K562 (cell line): ENCODE measurements around the gene CDCA4. TPM values are rescaled to one million over a fixed set of nuclear protein-coding genes. Genes with fewer than 3 reads are reported as not detected.

Experiments
- ATAC-seq: fragments of 200-7000 bp; cut with Tn5 transposase; 3 replicates; pipeline ENCODE4 v1.9.1; 2020; ENCODE audit warnings: moderate library complexity
- BruUV-seq: library from RNA; stranded (reverse); fragments of 400-500 nt; replicated peaks from 2 replicates; lab custom pipeline; 2021; lab: Mats Ljungman, UMichigan
- CTCF ChIA-PET: fragments of 300-600 bp; formaldehyde crosslinking; extraction: SDS; loops from one replicate; lab custom pipeline; 2021; ENCODE audit warnings: low intra/inter-chr PET ratio; lab: Yijun Ruan, JAX
- POLR2A ChIA-PET: fragments of 300-600, 350-650 bp; sonication (Branson Sonifier 250); formaldehyde crosslinking; extraction: SDS; loops from one replicate; lab custom pipeline; 2021; ENCODE audit warnings: antibody characterized with exemption, inconsistent platforms; lab: Yijun Ruan, JAX
- DNase-seq, 4 experiments: peaks; one replicate each; pipeline versions ENCODE4 v3.0.0 to v3.0.0-alpha.2; 2011 to 2018; ENCODE audit warnings: low spot score in 3 of 4, mixed read lengths in 3 of 4; ENCODE audit errors: extremely low read depth in 1 of 4
- FAIRE-seq: peaks from 2 replicates; lab custom pipeline; 2011; peaks lifted over from hg19 to GRCh38; lab: Jason Lieb, UNC
- H2AFZ ChIP-seq: 2 replicates; pipeline ENCODE4 v1.6.0; 2011; ENCODE audit warnings: low read depth, low read length, control low read depth, inconsistent platforms
- H3K27ac ChIP-seq: fragments of 200-600 bp; 3 replicates; pipeline ENCODE4 v1.8.0; 2011; ENCODE audit warnings: low read depth, mild to moderate bottlenecking, control low read depth, inconsistent platforms, low read length, moderate library complexity, mixed read lengths; ENCODE audit errors: extremely low read depth
- H3K27me3 ChIP-seq, 2 experiments: fragments of 300-600 bp in 1 of 2; 2 replicates in 1 of 2; 3 replicates in 1 of 2; pipeline versions ENCODE4 v1.6.0 to v1.8.0; 2011; ENCODE audit warnings: inconsistent platforms in 2 of 2, low read length in 2 of 2, mild to moderate bottlenecking in 1 of 2, mixed read lengths in 1 of 2, moderate library complexity in 1 of 2; ENCODE audit not compliant: control insufficient read depth in 2 of 2, insufficient read depth in 2 of 2
- H3K36me3 ChIP-seq: fragments of 300-600 bp; 3 replicates; pipeline ENCODE4 v1.8.0; 2011; ENCODE audit warnings: mild to moderate bottlenecking, low read length, inconsistent platforms; ENCODE audit not compliant: control insufficient read depth, insufficient read depth
- H3K4me1 ChIP-seq, 2 experiments: fragments of 200-600 bp in 1 of 2; replicated peaks in 1 of 2; 2 replicates in 1 of 2; 3 replicates in 1 of 2; pipeline versions ENCODE4 v1.5.1 to v1.8.0; 2011; ENCODE audit warnings: inconsistent platforms in 2 of 2, low read length in 2 of 2, mild to moderate bottlenecking in 1 of 2, mixed read lengths in 1 of 2, moderate library complexity in 1 of 2; ENCODE audit not compliant: control insufficient read depth in 2 of 2, insufficient read depth in 2 of 2
- H3K4me2 ChIP-seq: 2 replicates; pipeline ENCODE4 v1.6.1; 2011; ENCODE audit warnings: low read length, control low read depth, inconsistent platforms, mixed read lengths; ENCODE audit not compliant: insufficient read depth
- H3K4me3 ChIP-seq: fragments of 200-600 bp; sonication (generic), shearing (Covaris generic); 2 replicates; pipeline ENCODE4 v1.5.1; 2016; ENCODE audit warnings: control low read depth, inconsistent platforms
- H3K79me2 ChIP-seq: fragments of 200-600 bp; 3 replicates; pipeline ENCODE4 v1.8.0; 2011; ENCODE audit warnings: low read length, inconsistent platforms; ENCODE audit not compliant: control insufficient read depth, insufficient read depth
- H3K9ac ChIP-seq, 2 experiments: 2 replicates each; pipeline versions ENCODE4 v1.6.0 to v1.6.1; 2011; ENCODE audit warnings: low read depth in 2 of 2, low read length in 2 of 2, control low read depth in 1 of 2, inconsistent platforms in 1 of 2, mild to moderate bottlenecking in 1 of 2, mixed read lengths in 1 of 2; ENCODE audit not compliant: insufficient read depth in 1 of 2
- H3K9me1 ChIP-seq: one replicate; pipeline ENCODE4 v1.6.0; 2011; ENCODE audit warnings: inconsistent platforms, mild to moderate bottlenecking, low read length, moderate library complexity; ENCODE audit not compliant: control insufficient read depth, insufficient read depth
- H3K9me3 ChIP-seq: replicated peaks from 2 replicates; pipeline ENCODE4 v1.5.1; 2011; ENCODE audit warnings: low read depth, low read length, inconsistent platforms; ENCODE audit not compliant: control insufficient read depth, insufficient read depth
- H4K20me1 ChIP-seq: replicated peaks from 2 replicates; pipeline ENCODE4 v1.6.1; 2011; ENCODE audit warnings: low read length, inconsistent platforms, mixed read lengths; ENCODE audit not compliant: control insufficient read depth, insufficient read depth
- CBX5 ChIP-seq: IDR thresholded peaks from 2 replicates; pipeline ENCODE4 v1.6.1; 2014; ENCODE audit warnings: low read depth, borderline replicate concordance
- CEBPG ChIP-seq, 3 experiments: fragments of 200-800 bp in 1 of 3; sonication (Bioruptor generic) in 1 of 3; sonication (generic) in 1 of 3; formaldehyde crosslinking in 1 of 3; IDR thresholded peaks in 2 of 3; conservative IDR thresholded peaks in 1 of 3; 2 replicates each; pipeline versions ENCODE4 v1.6.1 to v1.8.0; 2016 to 2022; ENCODE audit warnings: missing compliant biosample characterization in 2 of 3, missing genetic modification characterization in 2 of 3, mild to moderate bottlenecking in 1 of 3, missing genetic modification reagents in 1 of 3
- GATA2 ChIP-seq: sonication (generic); formaldehyde crosslinking; IDR thresholded peaks from 2 replicates; pipeline ENCODE4 v1.4.0; 2020; ENCODE audit warnings: mild to moderate bottlenecking, missing genetic modification reagents
- HDGF ChIP-seq: fragments of 450-650 bp; IDR thresholded peaks from 2 replicates; pipeline ENCODE4 v1.6.1; 2016
- NCOA1 ChIP-seq: fragments of 450-650 bp; IDR thresholded peaks from 2 replicates; pipeline ENCODE4 v1.6.1; 2016; ENCODE audit warnings: low read depth
- PHF21A ChIP-seq: fragments of 450-650 bp; IDR thresholded peaks from 2 replicates; pipeline ENCODE4 v1.6.1; 2017; ENCODE audit warnings: low read depth, borderline replicate concordance
- ZNF146 ChIP-seq: IDR thresholded peaks from one replicate; pipeline ENCODE4 v1.6.1; 2018; ENCODE audit warnings: missing compliant biosample characterization; ENCODE audit not compliant: unreplicated experiment
- ZNF668 ChIP-seq: fragments of 250-450 bp; sonication (Bioruptor Pico); IDR thresholded peaks from 2 replicates; pipeline ENCODE4 v1.8.0; 2022; ENCODE audit warnings: mild to moderate bottlenecking, inconsistent platforms
- WGBS: fragments of 100-300 bp; shearing (Covaris generic); methylation state at CpG from one replicate; pipeline ENCODE4 v1.1.6; 2016; ENCODE audit warnings: low coverage, mixed read lengths; ENCODE audit not compliant: insufficient coverage; ENCODE audit errors: missing lambda C conversion rate; 5-methylcytosine and 5-hydroxymethylcytosine counted together
- in situ Hi-C: fragments of 300-500 bp; cut with MboI; formaldehyde crosslinking; loops from 4 replicates; pipeline ENCODE4 v1.15.0; 2018; ENCODE audit warnings: inconsistent platforms, mixed read lengths
- intact Hi-C: fragments of 100-400 bp; cut with micrococcal nuclease; formaldehyde crosslinking; loops from 2 replicates; pipeline ENCODE4 v1.14.2; 2022
- polyA plus RNA-seq, 8 experiments: library from polyadenylated mRNA; depleted of rRNA in 4 of 8; stranded (reverse) in 5 of 8; unstranded in 3 of 8; fragments of >200 nt; fragmentation: Nextera tagmentation in 2 of 8; fragmentation: Illumina TruSeq in 1 of 8; extraction: Ambion mirVana in 2 of 8; extraction: Trizol in 1 of 8; gene quantifications; 2 replicates each; pipeline versions ENCODE4 v1.2.1 to v1.2.3, GENCODE V29; 2011 to 2014; ENCODE audit warnings: inconsistent platforms in 1 of 8, missing spikeins in 1 of 8
- total RNA-seq, 7 experiments: library from RNA; depleted of rRNA in 6 of 7; stranded (reverse); fragments of >200 nt in 6 of 7; fragmentation: Illumina TruSeq in 2 of 7; extraction: Trizol in 2 of 7; gene quantifications; 2 replicates each; pipeline versions ENCODE4 v1.2.1 to v1.2.3, GENCODE V29; 2011 to 2021; ENCODE audit warnings: low replicate concordance in 1 of 7
- TF ChIP-seq, protein P1 (sequence below): fragments of 450-650 bp; IDR thresholded peaks from 2 replicates; pipeline ENCODE4 v1.6.1; 2016; ENCODE audit warnings: antibody characterized with exemption
- TF ChIP-seq, protein P2 (sequence below): fragments of 200-800 bp; sonication (Bioruptor generic); IDR thresholded peaks from 2 replicates; pipeline ENCODE4 v1.6.1; 2017; ENCODE audit warnings: missing genetic modification characterization, missing compliant biosample characterization
- TF ChIP-seq, protein P3 (sequence below), 2 experiments: fragments of 450-650 bp; IDR thresholded peaks; 2 replicates each; pipeline ENCODE4 v1.6.1; 2016

The CDCA4 gene
- total and polyA plus RNA-seq, 9 of the 15 experiments (the other 6 are each of a cell fraction or from before 2014, with no cell fraction given), result 6.6 to 44.2 (median 23.0) TPM

DNA sequence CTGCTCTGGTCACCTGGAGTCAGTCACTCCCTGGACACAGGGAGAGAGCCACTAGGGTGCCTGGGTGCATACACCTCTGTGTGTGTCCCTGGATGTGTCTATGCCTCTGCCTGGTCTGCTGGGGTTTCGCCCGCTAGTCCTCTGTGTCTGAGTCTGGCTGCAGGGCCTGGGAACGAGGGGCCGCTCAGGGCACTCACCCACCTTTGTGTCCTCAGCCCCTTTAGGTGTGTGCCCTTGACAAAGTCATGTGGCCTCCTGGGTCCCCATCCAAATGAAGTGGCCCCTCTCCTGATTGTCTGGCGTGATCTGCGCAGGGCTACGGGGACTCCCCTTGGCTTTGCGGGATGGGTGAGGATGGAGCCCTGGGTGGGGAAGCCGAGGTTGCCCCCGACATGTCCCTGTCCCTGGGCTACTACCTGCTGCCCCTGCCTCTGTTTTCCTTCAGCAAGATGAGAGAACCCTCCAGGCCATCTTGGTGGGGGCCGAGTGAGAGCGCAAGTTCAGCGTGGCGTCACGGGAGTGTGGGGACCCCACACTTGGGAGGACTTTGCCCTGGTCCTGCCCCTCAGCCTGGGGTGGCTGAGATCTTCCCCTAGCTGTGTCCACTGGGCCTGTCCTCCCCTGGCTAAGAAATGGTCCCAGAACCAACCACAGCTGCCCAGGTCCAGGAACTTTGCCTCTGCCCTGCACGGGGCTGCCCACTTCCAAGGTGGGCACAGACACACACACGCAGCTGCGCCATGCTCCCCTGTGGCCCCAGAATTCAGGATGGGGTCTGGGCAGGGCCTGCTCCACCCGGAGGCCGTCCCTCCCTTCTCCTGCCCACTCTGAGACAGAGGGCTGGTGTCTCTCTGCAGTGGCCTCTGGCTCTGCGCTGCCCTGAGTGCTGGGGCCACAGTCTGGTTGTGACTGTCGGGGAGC lies 40.0 kb downstream of the CDCA4 start:
- ChIA-PET POLR2A (interaction anchor here (0.6 to 0.8 kb wide), 3 partner anchors 13 to 93 kb away, joined by 3 read pairs; no protein-coding TSS in a partner anchor), CTCF (no interaction called here)
- H3K4me3 ChIP-seq, result no peak overlapping the region
- intact Hi-C loops (no loop called here), in situ Hi-C loops (no loop called here)
- FAIRE-seq (no peak), ATAC-seq (no peak), DNase-seq (no peak)
- H3K27ac ChIP-seq, result no peak overlapping the region
- peaks cover 7 to 68% of the 10 kb centered on the region in 2 experiments; a peak in 4 of 5 replicates for H3K4me1 ChIP-seq
- no peaks in the 10 kb centered on the region for H3K79me2 ChIP-seq
- H3K9ac ChIP-seq, result no peak overlapping the region
- TF ChIP-seq CBX5, result no peak
- no peak for TF ChIP-seq ZNF668 (CRISPR knock-in tag)
- TF ChIP-seq, protein P1, sequence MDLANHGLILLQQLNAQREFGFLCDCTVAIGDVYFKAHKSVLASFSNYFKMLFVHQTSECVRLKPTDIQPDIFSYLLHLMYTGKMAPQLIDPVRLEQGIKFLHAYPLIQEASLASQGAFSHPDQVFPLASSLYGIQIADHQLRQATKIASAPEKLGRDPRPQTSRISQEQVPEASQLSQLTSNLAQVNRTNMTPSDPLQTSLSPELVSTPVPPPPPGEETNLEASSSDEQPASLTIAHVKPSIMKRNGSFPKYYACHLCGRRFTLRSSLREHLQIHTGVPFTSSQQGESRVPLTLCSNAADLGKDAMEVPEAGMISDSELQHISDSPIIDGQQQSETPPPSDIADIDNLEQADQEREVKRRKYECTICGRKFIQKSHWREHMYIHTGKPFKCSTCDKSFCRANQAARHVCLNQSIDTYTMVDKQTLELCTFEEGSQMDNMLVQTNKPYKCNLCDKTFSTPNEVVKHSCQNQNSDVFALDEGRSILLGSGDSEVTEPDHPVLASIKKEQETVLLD, result no peak
- no peak for TF ChIP-seq CEBPG (CRISPR knock-in tag; IDR thresholded peaks at IDR 0.05)
- no peak for TF ChIP-seq CEBPG (tag; conservative IDR thresholded peaks at IDR 0.05 in 1 of 2, IDR thresholded peaks at IDR 0.05 in 1 of 2)
- no peak for TF ChIP-seq ZNF146
- TF ChIP-seq, protein P2, sequence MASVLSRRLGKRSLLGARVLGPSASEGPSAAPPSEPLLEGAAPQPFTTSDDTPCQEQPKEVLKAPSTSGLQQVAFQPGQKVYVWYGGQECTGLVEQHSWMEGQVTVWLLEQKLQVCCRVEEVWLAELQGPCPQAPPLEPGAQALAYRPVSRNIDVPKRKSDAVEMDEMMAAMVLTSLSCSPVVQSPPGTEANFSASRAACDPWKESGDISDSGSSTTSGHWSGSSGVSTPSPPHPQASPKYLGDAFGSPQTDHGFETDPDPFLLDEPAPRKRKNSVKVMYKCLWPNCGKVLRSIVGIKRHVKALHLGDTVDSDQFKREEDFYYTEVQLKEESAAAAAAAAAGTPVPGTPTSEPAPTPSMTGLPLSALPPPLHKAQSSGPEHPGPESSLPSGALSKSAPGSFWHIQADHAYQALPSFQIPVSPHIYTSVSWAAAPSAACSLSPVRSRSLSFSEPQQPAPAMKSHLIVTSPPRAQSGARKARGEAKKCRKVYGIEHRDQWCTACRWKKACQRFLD (CRISPR knock-in tag), result no peak
- TF ChIP-seq PHF21A, result no peak
- TF ChIP-seq GATA2 (CRISPR knock-in tag), result no peak
- TF ChIP-seq, protein P3, sequence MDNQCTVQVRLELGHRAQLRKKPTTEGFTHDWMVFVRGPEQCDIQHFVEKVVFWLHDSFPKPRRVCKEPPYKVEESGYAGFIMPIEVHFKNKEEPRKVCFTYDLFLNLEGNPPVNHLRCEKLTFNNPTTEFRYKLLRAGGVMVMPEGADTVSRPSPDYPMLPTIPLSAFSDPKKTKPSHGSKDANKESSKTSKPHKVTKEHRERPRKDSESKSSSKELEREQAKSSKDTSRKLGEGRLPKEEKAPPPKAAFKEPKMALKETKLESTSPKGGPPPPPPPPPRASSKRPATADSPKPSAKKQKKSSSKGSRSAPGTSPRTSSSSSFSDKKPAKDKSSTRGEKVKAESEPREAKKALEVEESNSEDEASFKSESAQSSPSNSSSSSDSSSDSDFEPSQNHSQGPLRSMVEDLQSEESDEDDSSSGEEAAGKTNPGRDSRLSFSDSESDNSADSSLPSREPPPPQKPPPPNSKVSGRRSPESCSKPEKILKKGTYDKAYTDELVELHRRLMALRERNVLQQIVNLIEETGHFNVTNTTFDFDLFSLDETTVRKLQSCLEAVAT (IDR thresholded peaks at IDR 0.05), result no peak
- no peak for TF ChIP-seq NCOA1
- no peak for TF ChIP-seq HDGF
- H4K20me1 ChIP-seq, result 0 out of 2 replicates have a peak, but pooled peaks cover 7% of the 10 kb centered on the region
- no peak overlapping the region for H3K4me2 ChIP-seq
- WGBS, result 63% methylated on average over 16 of the region's 22 CpGs
- no peak overlapping the region for H2AFZ ChIP-seq
- H3K9me1 ChIP-seq, result no peaks in the 10 kb centered on the region
- no TSS peak for BruUV-seq
- no peaks in the 10 kb centered on the region for H3K27me3 ChIP-seq
- H3K9me3 ChIP-seq, result no peaks in the 10 kb centered on the region
- H3K36me3 ChIP-seq, result no peaks in the 10 kb centered on the region
